K562 (cell line): Measurements from ENCODE around the gene ELF2. TPM values are rescaled to one million over a fixed set of nuclear protein-coding genes. Genes with fewer than 3 reads are reported as not detected.

Source experiments
- HOXB6 ChIP-seq: fragments of 250-450 bp; sonication (Bioruptor Pico); IDR thresholded peaks from 2 replicates; pipeline ENCODE4 v1.5.1; 2022; ENCODE audit warnings: mild to moderate bottlenecking, borderline replicate concordance
- SMAD2 ChIP-seq: fragments of 150-350 bp; IDR thresholded peaks from 2 replicates; pipeline ENCODE4 v1.6.1; 2014; ENCODE audit warnings: low read depth, mild to moderate bottlenecking, low read length
- TBL1XR1 ChIP-seq, 2 experiments: IDR thresholded peaks; 2 replicates each; pipeline ENCODE4 v1.6.1; 2012; ENCODE audit warnings: improper control_type of control experiment in 2 of 2, low read length in 2 of 2, mild to moderate bottlenecking in 1 of 2
- ZNF507 ChIP-seq: conservative IDR thresholded peaks from 2 replicates; pipeline ENCODE4 v1.6.1; 2017; ENCODE audit warnings: missing genetic modification characterization, missing compliant biosample characterization
- polyA plus RNA-seq, 8 experiments: library from polyadenylated mRNA; depleted of rRNA in 4 of 8; stranded (reverse) in 5 of 8; unstranded in 3 of 8; fragments of >200 nt; fragmentation: Nextera tagmentation in 2 of 8; fragmentation: Illumina TruSeq in 1 of 8; extraction: Ambion mirVana in 2 of 8; extraction: Trizol in 1 of 8; gene quantifications; 2 replicates each; pipeline versions ENCODE4 v1.2.1 to v1.2.3, GENCODE V29; 2011 to 2014; ENCODE audit warnings: inconsistent platforms in 1 of 8, missing spikeins in 1 of 8
- total RNA-seq, 7 experiments: library from RNA; depleted of rRNA in 6 of 7; stranded (reverse); fragments of >200 nt in 6 of 7; fragmentation: Illumina TruSeq in 2 of 7; extraction: Trizol in 2 of 7; gene quantifications; 2 replicates each; pipeline versions ENCODE4 v1.2.1 to v1.2.3, GENCODE V29; 2011 to 2021; ENCODE audit warnings: low replicate concordance in 1 of 7
- TF ChIP-seq, protein P1 (sequence below): sonication (generic); formaldehyde crosslinking; IDR thresholded peaks from 2 replicates; pipeline ENCODE4 v1.8.0; 2022; ENCODE audit warnings: mild to moderate bottlenecking, missing genetic modification reagents
- TF ChIP-seq, protein P2 (sequence below): fragments of 450-650 bp; IDR thresholded peaks from 2 replicates; pipeline ENCODE4 v1.6.1; 2018; ENCODE audit not compliant: partially characterized antibody

ELF2 gene
- total and polyA plus RNA-seq, 9 of the 15 experiments (the other 6 are each of a cell fraction or from before 2014, with no cell fraction given): 9.4 to 58.7 (median 41.6) TPM

DNA sequence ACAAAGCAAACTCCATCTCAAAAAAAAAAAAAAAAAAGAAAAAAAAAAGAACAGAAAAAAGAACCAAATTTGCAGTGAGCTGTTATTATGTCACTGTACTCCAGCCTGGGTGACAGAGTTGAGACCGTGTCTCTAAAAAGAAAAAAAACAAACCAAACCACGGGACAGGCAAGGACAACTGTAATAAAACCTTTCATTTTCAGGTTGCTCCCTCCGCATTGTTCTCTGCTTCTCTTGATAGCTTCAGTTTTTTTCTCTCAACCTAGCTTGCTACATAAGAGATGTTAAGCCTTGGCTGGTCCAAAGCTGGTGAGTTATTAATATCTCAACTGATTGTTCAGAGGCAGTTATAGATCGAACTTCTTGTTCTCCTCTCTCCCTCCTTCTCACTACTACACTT lies 23.1 kb upstream of the ELF2 start (continued):
- TF ChIP-seq, protein P1, sequence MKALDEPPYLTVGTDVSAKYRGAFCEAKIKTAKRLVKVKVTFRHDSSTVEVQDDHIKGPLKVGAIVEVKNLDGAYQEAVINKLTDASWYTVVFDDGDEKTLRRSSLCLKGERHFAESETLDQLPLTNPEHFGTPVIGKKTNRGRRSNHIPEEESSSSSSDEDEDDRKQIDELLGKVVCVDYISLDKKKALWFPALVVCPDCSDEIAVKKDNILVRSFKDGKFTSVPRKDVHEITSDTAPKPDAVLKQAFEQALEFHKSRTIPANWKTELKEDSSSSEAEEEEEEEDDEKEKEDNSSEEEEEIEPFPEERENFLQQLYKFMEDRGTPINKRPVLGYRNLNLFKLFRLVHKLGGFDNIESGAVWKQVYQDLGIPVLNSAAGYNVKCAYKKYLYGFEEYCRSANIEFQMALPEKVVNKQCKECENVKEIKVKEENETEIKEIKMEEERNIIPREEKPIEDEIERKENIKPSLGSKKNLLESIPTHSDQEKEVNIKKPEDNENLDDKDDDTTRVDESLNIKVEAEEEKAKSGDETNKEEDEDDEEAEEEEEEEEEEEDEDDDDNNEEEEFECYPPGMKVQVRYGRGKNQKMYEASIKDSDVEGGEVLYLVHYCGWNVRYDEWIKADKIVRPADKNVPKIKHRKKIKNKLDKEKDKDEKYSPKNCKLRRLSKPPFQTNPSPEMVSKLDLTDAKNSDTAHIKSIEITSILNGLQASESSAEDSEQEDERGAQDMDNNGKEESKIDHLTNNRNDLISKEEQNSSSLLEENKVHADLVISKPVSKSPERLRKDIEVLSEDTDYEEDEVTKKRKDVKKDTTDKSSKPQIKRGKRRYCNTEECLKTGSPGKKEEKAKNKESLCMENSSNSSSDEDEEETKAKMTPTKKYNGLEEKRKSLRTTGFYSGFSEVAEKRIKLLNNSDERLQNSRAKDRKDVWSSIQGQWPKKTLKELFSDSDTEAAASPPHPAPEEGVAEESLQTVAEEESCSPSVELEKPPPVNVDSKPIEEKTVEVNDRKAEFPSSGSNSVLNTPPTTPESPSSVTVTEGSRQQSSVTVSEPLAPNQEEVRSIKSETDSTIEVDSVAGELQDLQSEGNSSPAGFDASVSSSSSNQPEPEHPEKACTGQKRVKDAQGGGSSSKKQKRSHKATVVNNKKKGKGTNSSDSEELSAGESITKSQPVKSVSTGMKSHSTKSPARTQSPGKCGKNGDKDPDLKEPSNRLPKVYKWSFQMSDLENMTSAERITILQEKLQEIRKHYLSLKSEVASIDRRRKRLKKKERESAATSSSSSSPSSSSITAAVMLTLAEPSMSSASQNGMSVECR (CRISPR knock-in tag): no peak
- TF ChIP-seq, protein P2, sequence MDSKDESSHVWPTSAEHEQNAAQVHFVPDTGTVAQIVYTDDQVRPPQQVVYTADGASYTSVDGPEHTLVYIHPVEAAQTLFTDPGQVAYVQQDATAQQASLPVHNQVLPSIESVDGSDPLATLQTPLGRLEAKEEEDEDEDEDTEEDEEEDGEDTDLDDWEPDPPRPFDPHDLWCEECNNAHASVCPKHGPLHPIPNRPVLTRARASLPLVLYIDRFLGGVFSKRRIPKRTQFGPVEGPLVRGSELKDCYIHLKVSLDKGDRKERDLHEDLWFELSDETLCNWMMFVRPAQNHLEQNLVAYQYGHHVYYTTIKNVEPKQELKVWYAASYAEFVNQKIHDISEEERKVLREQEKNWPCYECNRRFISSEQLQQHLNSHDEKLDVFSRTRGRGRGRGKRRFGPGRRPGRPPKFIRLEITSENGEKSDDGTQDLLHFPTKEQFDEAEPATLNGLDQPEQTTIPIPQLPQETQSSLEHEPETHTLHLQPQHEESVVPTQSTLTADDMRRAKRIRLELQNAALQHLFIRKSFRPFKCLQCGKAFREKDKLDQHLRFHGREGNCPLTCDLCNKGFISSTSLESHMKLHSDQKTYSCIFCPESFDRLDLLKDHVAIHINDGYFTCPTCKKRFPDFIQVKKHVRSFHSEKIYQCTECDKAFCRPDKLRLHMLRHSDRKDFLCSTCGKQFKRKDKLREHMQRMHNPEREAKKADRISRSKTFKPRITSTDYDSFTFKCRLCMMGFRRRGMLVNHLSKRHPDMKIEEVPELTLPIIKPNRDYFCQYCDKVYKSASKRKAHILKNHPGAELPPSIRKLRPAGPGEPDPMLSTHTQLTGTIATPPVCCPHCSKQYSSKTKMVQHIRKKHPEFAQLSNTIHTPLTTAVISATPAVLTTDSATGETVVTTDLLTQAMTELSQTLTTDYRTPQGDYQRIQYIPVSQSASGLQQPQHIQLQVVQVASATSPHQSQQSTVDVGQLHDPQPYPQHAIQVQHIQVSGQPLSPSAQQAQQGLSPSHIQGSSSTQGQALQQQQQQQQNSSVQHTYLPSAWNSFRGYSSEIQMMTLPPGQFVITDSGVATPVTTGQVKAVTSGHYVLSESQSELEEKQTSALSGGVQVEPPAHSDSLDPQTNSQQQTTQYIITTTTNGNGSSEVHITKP: no peak
- TF ChIP-seq ZNF507: no peak
- no peak for TF ChIP-seq TBL1XR1 (IDR thresholded peaks at IDR 0.05; ENCODE audit: low read length in 2 of 2)
- no peak for TF ChIP-seq SMAD2
- no peak for TF ChIP-seq HOXB6 (CRISPR knock-in tag)
